ELR (cell line): ENCODE data around the gene CNTN5.
A peak's percentile ranks its signal among the peaks of the same experiment; 100 is the strongest.

ENCODE experiments used
- DNase-seq: peaks from one replicate; pipeline ENCODE4 v3.0.0-alpha.2; 2015; ENCODE audit warnings: low read depth

The CNTN5 gene

DNA sequence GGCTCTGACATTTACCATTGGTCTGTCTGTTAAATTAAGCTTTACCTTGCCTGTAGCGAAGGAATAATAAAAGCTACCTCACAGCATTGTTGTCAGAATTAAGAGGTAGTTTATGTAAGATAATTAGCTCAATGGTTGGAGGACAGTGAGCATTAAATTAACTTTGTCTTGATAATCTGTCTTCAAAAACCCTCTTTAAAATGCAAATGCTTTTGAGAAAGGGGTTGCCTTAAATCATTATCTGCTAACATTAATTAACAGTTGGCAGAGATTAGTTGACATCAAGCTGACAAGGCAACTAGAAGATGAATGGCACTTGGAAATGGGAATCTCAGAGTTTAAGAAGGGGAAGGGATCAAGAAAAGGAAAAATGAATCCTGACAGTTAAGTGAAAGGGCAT is 905.2 kb downstream of the CNTN5 start:
- DNase-seq, result no peak

DNA sequence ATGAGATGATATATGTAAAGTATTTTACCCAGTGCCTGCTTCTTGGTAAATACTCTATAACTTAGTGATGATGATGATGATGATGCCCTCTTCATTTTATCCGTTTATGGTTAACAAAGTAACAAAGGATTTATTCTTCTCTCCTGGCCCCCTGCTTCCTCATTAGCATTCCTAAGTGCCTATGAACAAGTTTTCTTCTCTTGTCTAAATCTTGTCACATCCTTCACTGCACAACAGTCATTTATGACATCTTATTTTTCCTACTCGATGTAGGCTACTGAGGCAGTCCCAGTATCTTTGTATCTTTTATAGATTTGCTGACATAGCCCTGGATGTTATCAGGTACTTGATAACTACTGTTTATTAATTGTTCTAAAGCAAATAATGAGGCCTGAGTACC is 911.9 kb downstream of the CNTN5 start:
- no peak for DNase-seq

DNA sequence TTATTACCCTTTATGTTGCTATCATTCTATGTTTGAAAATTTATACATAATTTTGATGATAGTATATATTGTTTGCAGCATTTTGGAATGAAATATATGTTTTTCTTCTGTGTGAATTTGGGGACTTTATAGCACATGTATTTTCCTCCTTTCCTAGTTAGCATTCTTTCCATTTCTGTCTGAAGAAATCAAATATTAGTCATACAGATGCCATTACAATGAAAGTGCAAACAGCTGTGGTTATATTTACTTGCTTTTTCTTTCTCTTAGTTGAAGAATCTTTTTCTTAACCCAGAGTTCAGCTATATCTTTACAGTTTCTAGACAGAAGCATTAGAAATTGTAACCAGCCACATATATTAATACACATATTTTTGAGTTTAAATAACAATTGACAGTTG is 913.3 kb downstream of the CNTN5 start:
- peak; percentile 67 for DNase-seq

DNA sequence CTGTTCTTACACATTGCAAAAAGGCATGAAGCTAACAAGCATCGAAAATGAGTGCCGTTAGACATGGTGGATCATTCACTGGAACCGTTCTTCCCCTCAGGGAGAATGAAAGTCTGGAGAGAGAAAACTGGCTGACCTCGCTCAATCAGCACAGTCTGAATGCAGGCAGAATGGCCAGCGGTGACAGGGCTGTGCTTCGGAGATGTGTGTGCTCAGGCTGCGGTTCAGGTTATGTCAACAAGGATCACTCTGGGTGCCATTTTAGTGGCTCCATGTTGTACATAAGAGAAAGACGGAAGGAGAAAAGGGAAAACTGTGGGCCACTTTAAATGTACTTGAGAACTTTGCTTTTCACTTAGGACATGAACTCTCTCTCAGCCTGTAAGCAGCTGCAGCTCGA is 916.6 kb downstream of the CNTN5 start:
- DNase-seq, result peak; percentile 14

DNA sequence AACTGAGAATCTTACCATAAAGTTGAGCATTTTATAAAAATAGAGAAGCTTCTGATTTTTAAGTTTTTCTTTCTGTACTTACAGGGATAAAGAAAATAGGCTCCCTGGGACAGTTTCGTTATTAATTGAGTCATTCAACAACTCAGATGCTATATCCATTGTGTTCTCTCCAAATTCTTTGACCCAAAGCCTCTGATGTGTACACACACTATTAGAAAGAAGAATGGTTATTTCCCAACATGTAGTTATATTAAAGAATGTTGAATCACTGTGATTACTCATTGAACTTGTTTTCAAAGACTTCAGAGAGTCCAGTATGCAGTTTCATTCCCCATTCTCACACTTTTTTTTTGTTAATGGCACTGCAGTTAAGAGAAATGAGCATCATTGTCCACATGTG is 932.1 kb downstream of the CNTN5 start:
- DNase-seq, result peak; percentile 84

DNA sequence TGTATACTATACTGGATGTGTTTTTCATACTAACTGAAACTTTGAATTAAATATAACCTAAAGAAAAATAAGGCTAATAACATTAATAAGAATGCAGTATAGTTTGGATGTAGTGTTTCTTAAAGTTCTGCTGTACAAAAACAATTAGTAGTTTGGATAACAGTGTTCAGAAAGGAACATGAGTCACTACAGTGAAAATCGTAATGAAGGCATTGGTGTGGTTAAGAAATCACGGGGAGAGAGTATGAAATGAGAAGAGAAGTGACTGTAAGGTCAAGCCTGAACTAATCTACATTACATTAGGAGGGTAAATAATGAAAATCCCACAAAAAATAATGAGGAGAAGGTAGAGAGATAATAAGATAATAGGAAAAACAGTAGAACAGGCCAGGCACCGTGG is 939.8 kb downstream of the CNTN5 start:
- peak; percentile 10 for DNase-seq

DNA sequence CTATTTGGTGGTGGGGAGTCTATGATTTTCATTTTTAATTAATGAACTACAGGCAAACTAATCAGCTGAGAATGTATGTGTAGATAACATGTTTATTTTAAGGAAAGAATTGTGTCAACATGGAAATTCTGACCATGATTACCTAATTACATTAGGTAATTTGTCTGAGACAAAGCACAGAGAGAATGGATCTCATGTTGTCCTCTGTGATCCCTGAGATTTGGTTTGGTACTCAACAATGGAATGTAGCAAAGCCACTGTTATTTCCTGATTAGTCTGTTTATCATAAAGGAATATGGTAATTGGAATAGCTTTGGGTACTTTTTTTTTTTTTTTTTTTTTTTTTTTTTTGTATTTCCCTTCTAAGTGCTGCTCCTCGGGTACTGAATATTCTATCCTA is 947.6 kb downstream of the CNTN5 start:
- no peak for DNase-seq

DNA sequence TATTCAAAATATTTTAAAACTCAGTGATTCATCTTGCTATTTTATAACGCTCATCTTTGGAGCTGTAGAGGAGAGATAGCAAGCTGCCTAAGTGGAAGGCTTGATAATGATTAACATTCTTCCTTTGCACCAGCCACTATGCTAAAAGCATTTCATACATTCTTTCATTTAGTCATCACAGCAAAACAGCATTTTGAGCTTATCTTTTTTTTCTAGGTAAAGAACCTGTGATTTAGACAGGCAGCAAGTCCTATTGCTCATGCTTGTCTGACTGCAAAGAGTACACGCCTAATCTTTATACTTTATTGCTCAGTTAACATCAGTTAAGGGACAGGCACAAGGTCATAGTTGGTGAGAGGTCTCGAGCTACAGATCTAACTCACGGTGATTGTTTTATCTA is 953.2 kb downstream of the CNTN5 start:
- peak; percentile 20 for DNase-seq

DNA sequence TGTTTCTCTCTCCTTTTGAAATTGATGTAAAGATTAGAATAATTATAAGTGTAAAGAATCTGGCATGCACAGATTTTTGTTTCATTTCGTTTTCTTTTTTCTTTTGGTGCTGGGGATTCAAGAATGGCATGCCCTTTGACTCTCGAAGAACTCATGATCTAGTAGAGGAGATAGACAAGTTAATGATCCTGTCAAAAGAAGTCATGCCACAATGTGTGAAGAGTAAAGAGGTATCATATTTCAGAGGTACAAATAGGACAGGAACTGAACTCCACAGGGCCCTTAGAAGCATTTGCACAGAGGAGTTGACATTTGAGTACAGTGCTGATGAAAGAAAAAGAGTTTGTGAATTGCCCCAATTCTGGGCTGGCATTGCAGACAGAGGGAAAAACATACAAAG is 958.3 kb downstream of the CNTN5 start:
- DNase-seq, result no peak

DNA sequence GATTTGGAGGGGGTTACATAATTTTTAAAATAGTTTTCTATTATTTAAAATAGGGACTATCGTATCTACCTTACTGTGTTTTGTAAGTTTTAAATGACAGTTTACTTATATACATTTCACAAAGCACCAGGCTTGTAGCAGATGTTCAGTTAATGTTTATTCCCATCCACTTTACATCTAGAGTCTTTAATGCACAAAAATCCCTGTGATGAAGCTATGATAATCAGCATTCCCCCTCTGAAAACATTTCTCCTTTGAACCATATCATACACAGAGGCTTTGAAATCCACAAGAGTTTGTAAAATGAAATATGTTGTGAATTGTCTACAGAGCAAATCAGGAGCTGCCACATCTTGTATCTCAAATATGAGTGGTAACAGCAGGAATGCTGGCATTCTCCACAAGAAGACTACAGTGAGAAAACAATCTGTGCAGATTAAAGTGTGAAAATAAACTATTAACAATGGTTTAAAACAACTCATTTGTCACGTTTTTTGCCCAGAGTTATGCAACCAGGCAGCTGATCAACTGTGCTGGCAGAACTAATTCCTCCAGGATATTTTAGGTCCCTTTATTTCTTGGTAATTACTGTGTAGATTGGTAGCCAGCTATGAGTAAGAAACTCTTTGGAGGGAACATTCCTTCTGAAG is 967.2 kb downstream of the CNTN5 start:
- DNase-seq, result peak; percentile 10

DNA sequence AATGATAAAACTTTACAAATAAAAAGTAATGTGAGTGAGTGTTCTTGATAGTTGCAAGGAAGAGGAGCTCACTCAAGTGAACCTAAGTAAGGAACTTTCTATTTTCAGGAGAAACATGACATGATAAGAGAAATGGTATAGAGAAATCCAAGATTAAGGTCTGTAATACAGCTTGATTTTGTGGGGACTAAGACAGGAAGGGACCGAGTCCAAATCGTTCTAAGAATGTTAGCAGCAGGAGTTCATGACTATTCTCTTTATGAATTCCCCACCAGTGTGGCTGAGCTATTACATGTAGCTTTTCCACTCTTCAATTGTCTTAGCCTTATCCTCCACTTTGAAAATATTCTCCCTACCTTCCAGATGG is 967.7 kb downstream of the CNTN5 start:
- peak; percentile 4 for DNase-seq

DNA sequence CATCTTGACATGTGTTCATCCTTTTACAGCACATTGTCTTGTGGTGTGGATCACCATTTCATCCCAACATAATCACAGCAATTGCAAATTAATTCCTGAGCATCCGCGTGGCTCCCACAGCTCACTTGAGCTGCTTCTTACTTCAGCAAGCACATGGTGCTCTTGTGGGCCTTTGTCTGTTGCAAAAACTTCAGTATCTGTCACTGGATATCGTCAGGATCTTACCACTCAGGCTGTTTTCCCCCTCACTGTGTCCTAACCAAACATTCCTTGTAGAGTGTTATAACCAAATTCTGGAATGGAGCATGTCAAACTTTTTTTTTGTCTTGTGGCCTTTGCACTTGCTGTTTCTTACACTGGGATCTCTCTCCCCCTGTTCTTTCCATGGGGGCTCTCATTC is 983.2 kb downstream of the CNTN5 start:
- DNase-seq, result no peak

DNA sequence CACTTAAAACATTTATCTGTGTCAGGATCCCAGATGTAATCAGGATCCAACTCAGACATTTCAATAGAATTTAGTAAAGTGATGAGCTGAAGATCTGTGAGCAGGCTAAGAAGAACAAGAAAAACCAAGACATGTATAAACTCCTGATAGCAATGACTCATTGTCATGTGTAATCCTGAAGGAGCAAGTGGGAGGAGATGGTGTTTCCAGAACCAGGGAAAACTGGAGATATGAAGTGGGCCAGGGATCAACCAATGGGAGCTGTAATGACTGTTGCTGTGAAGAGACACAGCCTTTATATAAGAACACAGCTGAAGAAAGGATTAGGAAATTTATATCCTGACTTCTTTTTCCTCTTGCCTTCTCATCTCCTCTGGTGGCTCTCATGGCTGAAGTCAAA is 983.8 kb downstream of the CNTN5 start:
- DNase-seq, result peak; percentile 20

DNA sequence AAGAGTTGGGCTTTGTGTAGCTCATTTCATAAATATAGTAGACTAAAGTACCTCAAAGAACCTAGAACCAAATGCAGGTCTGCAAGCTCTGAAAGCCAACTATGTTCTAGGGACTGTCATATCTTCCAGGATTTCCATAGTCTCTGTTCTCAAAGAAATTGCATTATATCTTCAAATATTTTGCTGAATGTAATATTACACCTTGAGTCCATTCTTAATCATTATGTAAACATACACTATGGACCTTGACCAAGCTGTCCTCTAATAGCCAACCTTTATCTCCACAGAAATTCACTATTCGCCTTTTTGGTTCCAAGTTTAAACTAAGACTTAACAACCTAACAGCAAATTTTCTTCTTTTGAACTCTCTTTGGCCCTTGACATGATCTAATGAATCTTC is 987.7 kb downstream of the CNTN5 start:
- no peak for DNase-seq

DNA sequence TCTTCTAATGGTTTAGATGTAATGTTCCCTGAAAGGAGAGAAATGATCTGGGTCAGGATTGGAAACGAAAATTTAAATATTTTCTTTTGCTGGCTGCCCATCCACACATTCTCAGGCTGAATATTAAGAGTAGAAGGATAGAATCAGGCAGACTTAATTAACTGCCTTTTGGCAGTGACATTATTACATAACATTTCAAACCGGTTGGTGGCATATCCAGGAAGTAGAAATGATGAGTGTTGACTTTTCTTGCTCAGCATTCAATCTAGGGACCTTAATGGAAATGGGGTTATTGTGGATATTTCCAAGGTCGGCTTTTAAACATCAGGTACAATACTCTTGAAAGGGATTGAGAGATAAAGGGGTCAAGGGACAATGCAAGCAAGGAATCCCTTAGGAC is 989.0 kb downstream of the CNTN5 start:
- no peak for DNase-seq

DNA sequence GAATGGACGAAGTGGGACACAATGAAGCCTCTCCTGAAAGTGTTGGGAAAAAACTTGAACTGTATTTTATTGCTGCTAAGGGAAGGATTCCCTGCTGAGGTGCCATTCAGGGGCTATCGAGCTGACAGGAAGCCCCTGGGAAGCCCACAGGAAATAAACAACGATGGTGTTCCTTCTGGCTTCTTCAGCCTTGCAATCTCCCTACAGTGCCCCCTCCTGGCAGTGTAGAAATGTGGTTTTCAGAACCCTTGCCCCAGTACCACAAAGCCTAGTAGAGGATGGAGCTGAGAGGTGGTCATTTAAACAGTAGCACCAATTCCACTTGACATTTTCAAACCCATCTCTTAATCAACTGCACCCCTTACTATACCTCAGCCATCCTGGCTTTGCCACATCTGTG is 989.6 kb downstream of the CNTN5 start:
- DNase-seq, result no peak

DNA sequence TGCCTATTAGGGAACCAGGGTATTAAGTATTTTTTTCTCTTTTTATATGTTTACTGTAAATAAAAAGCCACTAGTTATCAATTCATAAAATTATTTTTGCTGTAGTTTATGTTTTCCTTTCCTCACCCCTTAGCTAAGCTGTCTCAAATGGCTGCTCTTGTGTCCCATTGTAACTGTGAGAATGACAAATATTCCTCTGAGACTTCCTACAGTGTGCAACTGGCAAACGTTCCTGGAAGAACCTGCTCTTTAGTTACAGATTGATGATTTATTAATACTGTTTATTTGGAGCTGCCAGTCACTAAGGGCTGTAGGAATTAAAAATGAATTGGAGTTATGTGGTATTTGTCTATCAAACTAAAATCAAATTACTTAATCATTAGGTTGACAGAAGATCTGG is 990.9 kb downstream of the CNTN5 start:
- no peak for DNase-seq

DNA sequence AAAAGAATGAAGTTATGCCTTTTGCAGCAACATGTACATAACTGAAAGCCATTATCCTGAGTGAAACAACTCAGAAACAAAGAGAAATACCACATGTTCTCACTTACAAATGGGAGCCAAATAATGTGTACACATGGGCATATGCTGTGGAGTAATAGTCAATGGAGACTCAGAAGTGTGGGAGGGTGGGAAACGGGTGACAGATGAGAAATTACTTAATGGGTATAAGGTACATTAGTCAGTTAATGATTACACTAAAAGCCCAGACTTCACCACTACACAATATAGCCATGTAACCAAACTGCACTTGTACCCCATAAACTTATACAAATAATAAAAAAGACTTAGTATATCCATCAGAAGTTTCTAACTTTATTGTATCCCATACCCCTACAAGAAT is 992.3 kb downstream of the CNTN5 start:
- no peak for DNase-seq

DNA sequence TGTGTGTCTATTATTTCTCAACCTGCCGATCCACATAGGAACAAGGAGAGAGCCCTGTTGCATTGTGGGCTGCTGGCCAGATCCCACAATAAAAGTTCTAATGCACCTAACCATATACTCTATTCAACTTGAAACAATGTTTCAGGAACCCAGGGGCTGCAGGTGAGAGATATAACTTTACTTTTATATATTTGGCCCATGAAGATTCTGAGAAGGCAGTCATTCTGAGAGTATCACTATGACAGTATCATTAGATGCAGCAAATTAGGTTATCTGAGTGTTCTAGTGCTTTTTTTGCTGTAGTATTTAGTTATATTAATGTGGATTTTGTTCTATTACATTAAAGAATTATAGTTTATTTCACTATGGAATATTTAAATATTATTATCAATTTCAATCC is 1011.2 kb downstream of the CNTN5 start:
- DNase-seq, result no peak

DNA sequence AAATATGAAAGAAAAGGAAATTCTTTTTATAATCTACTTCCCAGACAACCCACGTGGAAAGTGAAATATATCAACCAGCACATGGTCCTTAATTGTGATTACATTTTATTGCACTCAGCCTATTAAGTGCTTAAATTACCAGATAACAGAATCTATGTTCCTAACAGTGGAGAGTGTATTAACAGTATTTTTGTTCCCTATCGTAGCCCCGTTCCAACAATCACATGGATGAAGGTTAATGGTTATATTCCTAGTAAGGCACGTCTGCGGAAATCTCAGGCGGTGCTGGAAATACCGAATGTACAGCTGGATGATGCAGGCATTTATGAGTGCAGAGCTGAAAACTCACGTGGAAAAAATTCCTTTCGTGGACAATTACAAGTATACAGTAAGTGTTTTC is 1040.3 kb downstream of the CNTN5 start:
- DNase-seq, result peak; percentile 26

DNA sequence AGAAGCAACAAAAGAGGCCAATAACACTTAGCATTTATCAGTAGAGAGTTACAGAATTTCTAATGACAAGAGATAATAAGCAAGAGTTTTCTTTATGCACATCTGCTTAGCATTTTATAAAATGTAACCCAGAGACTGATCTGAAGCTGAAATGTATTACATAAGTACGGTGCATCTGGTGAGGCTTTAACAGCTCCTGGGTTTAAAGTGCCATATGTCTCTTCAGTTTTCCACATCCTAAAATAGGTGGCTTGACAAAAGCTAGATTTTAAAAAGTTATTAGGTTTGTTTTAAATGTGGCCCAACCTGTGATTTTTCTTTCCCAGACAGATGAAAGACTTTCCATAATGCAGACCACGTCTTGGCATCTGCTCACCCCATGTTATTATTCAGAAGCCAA is 1045.7 kb downstream of the CNTN5 start:
- no peak for DNase-seq

DNA sequence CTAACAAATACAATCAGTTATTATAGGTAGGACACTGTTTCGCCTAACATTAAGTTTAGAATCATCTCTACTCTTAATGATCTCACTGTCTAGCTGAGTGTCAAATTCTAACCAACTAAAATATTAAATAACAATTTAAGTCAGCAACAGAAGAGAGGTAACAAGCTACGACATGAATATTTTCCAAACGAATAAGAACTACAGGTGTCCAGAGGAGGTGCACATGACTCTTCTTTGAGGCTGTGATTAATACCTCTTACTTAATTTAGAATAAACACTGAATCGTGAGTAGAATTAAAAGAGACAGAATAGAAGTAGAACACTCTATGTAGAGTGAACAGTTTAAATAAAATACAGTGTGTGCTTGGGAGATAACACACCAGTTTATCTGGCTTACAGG is 1047.4 kb downstream of the CNTN5 start:
- no peak for DNase-seq

DNA sequence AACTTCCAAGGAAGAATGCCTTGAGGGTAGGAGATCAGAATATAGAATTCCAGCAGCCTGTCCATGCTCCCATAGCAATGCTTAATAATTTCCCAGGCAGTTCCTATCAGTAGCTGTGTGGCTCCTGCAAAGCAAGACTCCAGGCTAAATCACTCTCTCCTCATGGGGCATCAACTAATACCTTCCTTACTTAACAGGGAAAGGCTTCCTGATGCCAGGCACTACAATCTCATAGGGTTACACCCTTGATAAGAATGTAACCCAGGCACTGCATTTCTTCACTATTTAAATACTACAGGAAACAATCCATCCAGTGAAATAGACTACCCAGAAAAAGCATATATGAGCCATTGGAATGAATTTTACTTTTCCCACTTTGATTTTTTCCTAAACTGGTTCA is 1051.4 kb downstream of the CNTN5 start:
- no peak for DNase-seq

DNA sequence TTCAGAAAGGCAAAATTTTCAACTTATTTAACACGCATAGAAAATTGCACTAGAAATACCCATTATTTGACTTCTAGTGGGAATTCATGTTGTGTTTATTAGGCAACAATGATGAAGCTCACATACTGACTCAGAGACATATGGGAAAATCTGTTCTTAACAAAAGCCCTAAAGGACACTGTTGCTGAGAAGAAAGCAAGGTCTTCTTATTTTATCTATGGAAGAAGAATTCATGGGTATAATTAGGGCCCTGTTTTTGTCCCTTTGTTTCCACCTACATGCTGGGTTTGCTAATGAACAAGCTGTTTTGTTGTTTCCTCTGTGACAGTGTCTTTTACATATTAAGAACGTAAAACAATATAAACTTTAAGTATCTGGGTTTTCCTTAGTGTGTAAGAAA is 1059.6 kb downstream of the CNTN5 start:
- no peak for DNase-seq

DNA sequence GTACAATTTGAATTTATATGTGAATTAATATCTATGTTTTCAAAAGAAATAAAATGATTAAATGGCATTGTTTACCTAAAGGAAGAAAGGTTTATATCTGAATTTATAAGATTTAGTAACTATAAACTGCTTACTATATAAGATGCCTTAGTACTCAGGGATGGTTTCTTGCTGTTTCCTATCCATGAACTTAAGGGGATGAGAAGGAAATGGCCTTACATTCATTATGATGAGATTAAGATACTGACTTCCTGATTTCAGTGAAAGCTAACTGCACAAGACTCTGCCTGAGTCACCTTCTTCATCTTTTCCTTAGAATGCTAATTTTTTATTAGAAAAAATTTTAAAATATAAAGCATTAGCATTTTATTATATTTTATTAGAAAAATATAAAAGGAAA is 1060.1 kb downstream of the CNTN5 start:
- no peak for DNase-seq
